OCI-LY1 (cell line): Measurements from ENCODE around the gene MRI1.

Experiments used
- H2AFZ ChIP-seq: fragments of 200-600 bp; sonication (generic), shearing (Covaris generic); 2 replicates; pipeline ENCODE4 v1.6.0; 2014; ENCODE audit warnings: antibody characterized with exemption, mild to moderate bottlenecking, low read length
- H3F3A ChIP-seq: fragments of 200-600 bp; sonication (generic), shearing (Covaris generic); 2 replicates; pipeline ENCODE4 v1.6.0; 2014; ENCODE audit warnings: mild to moderate bottlenecking, antibody characterized with exemption, low read length, moderate library complexity; ENCODE audit not compliant: insufficient read depth
- H3K27ac ChIP-seq: fragments of 200-600 bp; sonication (generic); 2 replicates; pipeline ENCODE4 v1.5.1; 2014; ENCODE audit warnings: low read length, mixed run types, mild to moderate bottlenecking, low read depth; ENCODE audit not compliant: poor library complexity, severe bottlenecking
- H3K27me3 ChIP-seq: fragments of 200-600 bp; sonication (generic); 2 replicates; pipeline ENCODE4 v1.6.0; 2014; ENCODE audit warnings: antibody characterized with exemption, mild to moderate bottlenecking, low read length, moderate library complexity; ENCODE audit not compliant: insufficient read depth
- H3K36me3 ChIP-seq: fragments of 200-600 bp; sonication (generic); 2 replicates; pipeline ENCODE4 v1.6.1; 2014; ENCODE audit warnings: mild to moderate bottlenecking, antibody characterized with exemption, low read length, moderate library complexity, mixed read lengths; ENCODE audit not compliant: insufficient read depth
- H3K4me1 ChIP-seq: fragments of 200-600 bp; sonication (generic); 2 replicates; pipeline ENCODE4 v1.5.1; 2014; ENCODE audit warnings: mild to moderate bottlenecking, low read length, moderate library complexity; ENCODE audit not compliant: insufficient read depth, severe bottlenecking
- H3K4me2 ChIP-seq: fragments of 200-600 bp; sonication (generic), shearing (Covaris generic); 2 replicates; pipeline ENCODE4 v1.6.1; 2014; ENCODE audit warnings: low read length
- H3K4me3 ChIP-seq: fragments of 200-600 bp; sonication (generic); 2 replicates; pipeline ENCODE4 v1.5.1; 2014; ENCODE audit warnings: low read length, low read depth, mild to moderate bottlenecking, mixed read lengths; ENCODE audit not compliant: poor library complexity, severe bottlenecking
- H3K79me2 ChIP-seq: fragments of 200-600 bp; shearing (Covaris generic); 2 replicates; pipeline ENCODE4 v1.6.1; 2016; ENCODE audit warnings: mixed run types, low read length, mixed read lengths; ENCODE audit not compliant: insufficient read depth
- H3K9ac ChIP-seq: fragments of 200-600 bp; sonication (generic), shearing (Covaris generic); 2 replicates; pipeline ENCODE4 v1.6.1; 2014; ENCODE audit warnings: mild to moderate bottlenecking, low read length, mixed read lengths
- H3K9me2 ChIP-seq: fragments of 200-600 bp; sonication (generic), shearing (Covaris generic); 2 replicates; pipeline ENCODE4 v1.6.1; 2014; ENCODE audit warnings: low read depth, mild to moderate bottlenecking, low read length, mixed read lengths
- H3K9me3 ChIP-seq: fragments of 200-600 bp; shearing (Covaris generic); 2 replicates; pipeline ENCODE4 v1.6.1; 2014; ENCODE audit warnings: low read length, mixed read lengths
- H4K20me1 ChIP-seq: fragments of 200-600 bp; sonication (generic), shearing (Covaris generic); 2 replicates; pipeline ENCODE4 v1.6.0; 2016; ENCODE audit warnings: mild to moderate bottlenecking, low read length; ENCODE audit not compliant: insufficient read depth
- CTCF ChIP-seq: fragments of 200-600 bp; sonication (generic), shearing (Covaris generic); IDR thresholded peaks from 2 replicates; pipeline ENCODE4 v1.5.1; 2017; ENCODE audit warnings: mild to moderate bottlenecking, antibody characterized with exemption, low read length, moderate library complexity, mixed read lengths
- EZH2 ChIP-seq: fragments of 200-600 bp; sonication (generic), shearing (Covaris generic); IDR thresholded peaks from 2 replicates; pipeline ENCODE4 v1.8.0; 2017; ENCODE audit warnings: borderline replicate concordance, mixed run types, mild to moderate bottlenecking, antibody characterized with exemption, low read length, moderate library complexity, mixed read lengths

The MRI1 gene

DNA sequence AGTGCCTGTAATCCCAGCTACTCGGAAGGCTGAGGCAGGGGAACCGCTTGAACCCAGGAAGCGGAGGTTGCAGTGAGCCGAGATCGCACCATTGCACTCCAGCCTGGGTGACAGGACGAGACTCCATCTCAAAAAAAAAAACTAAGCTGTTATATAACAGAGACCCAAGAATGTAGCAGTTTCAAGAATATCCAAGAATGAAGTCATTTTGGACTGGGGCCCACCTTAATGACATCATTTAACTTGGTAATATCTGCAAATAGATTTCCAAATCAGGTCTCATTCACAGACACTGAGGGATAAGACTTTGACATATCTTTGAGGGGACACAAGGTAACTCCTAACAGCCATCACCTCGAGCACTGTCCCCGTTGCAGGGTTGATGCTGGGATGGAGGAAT, 36.5 kb upstream of the MRI1 start:
- Histone ChIP-seq H3K27ac (no peak overlapping the region), H3F3A (no peaks in the 10 kb centered on the region), H3K36me3 (no peaks in the 10 kb centered on the region), H3K4me3 (no peak overlapping the region), H3K9me2 (no peaks in the 10 kb centered on the region), H3K9me3 (no peaks in the 10 kb centered on the region), H3K79me2 (no peaks in the 10 kb centered on the region), H3K4me2 (no peak overlapping the region), H3K4me1 (peaks cover 25% of the 10 kb centered on the region), H3K27me3 (no peaks in the 10 kb centered on the region), H4K20me1 (no peaks in the 10 kb centered on the region), H3K9ac (no peak overlapping the region), H2AFZ (no peak overlapping the region)
- no peak for TF ChIP-seq EZH2
- TF ChIP-seq CTCF: no peak

DNA sequence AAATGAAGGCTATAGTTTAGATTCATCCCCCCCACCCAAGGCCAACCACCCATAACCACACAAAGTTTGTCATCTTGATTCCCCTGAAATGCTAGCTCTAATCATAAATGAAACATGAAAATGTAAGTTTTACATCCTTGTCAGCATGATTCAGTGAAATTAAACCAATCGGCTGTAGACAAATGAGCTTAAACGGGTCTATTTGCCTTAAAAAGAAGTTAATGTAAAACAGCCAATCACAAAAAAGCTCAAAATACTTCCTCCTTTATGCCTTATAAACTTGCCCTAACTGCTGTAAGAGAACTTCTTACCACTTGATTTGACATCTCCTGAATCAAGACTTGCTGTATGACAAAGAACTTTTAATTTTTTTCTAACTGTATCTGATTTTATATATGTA, 34.5 kb upstream of the MRI1 start:
- Histone ChIP-seq H3K79me2 (no peaks in the 10 kb centered on the region), H3K9ac (no peak overlapping the region), H3K4me1 (peaks cover 25% of the 10 kb centered on the region), H2AFZ (no peak overlapping the region), H3K4me3 (no peak overlapping the region), H3K27ac (no peak overlapping the region), H3F3A (no peaks in the 10 kb centered on the region), H3K27me3 (no peaks in the 10 kb centered on the region), H3K4me2 (no peak overlapping the region), H3K9me3 (no peaks in the 10 kb centered on the region), H3K9me2 (no peaks in the 10 kb centered on the region), H3K36me3 (no peaks in the 10 kb centered on the region), H4K20me1 (no peaks in the 10 kb centered on the region)
- no peak for TF ChIP-seq CTCF
- no peak for TF ChIP-seq EZH2

DNA sequence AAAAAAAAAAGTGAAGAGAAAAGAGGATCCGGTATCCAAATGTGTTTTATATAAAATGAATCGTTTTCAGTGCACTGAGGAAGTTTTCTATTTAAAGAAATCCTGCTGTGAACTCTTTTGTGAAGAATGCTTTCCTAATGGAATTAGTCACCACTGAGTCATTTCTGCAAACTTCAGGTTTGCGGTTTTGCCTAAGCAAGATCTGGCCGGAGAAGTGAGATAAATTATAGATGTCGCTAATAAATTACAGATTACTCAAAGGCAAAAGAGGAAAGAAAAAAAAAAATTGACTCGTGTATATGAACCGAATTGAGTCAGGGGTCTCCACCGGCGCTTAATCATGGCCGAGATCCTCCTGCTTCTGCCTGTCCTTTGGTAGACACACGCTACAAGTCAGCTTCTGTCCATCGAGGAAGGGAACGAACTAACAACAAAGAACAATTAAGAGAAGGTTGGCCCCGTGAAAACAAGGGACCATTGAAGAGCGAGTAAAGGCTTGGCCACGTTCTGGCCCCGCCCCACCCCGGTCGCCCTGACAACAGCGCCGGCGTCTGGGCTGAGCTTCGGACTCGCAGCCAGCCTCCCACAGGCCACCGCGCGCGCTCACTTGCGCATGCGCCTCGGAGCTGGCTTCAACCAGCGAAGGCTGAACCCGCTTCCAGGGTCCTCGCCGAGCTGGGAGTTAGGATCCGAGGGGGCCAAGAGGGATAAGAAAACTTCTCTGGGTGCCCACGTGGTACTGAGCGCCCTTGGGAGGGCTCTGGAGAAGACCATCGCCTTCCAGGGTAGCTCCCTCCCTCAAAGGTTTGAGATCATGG, 33.0 kb upstream of the MRI1 start:
- H3K36me3 ChIP-seq: no peaks in the 10 kb centered on the region
- H3K79me2 ChIP-seq: no peaks in the 10 kb centered on the region
- H3K9me3 ChIP-seq: no peaks in the 10 kb centered on the region
- peak overlapping the region; percentile 95 for H3K4me2 ChIP-seq
- H3K9ac ChIP-seq: peak overlapping the region; percentile 89
- no peaks in the 10 kb centered on the region for H3K27me3 ChIP-seq
- H3K9me2 ChIP-seq: no peaks in the 10 kb centered on the region
- peaks cover 25% of the 10 kb centered on the region for H3K4me1 ChIP-seq
- peak overlapping the region; percentile 34 for H3K27ac ChIP-seq
- H3F3A ChIP-seq: no peaks in the 10 kb centered on the region
- TF ChIP-seq EZH2 (no peak), CTCF (no peak)
- H3K4me3 ChIP-seq: peak overlapping the region; percentile 79
- H4K20me1 ChIP-seq: no peaks in the 10 kb centered on the region
- peak overlapping the region; percentile 90; the same call in 1 of the 2 replicates for H2AFZ ChIP-seq
